Suprapubic skin (tissue), 3 donors: ENCODE results near the gene CD44.

Experiments
- POLR2A ChIP-seq, 2 donors: fragments of 450-650 bp; IDR thresholded peaks; one replicate each; pipeline ENCODE4 v1.6.1; 2017; ENCODE audit warnings: antibody characterized with exemption in 2 of 2, mild to moderate bottlenecking in 2 of 2, moderate library complexity in 2 of 2
- TF ChIP-seq, protein P1 (sequence below), 2 donors: fragments of 200-600 bp in 1 of 2; fragments of 450-650 bp in 1 of 2; sonication (generic) in 1 of 2; IDR thresholded peaks; one replicate each; pipeline ENCODE4 v1.5.1; 2016 to 2019; ENCODE audit warnings: antibody characterized with exemption in 2 of 2, mild to moderate bottlenecking in 1 of 2, moderate library complexity in 1 of 2

DNA sequence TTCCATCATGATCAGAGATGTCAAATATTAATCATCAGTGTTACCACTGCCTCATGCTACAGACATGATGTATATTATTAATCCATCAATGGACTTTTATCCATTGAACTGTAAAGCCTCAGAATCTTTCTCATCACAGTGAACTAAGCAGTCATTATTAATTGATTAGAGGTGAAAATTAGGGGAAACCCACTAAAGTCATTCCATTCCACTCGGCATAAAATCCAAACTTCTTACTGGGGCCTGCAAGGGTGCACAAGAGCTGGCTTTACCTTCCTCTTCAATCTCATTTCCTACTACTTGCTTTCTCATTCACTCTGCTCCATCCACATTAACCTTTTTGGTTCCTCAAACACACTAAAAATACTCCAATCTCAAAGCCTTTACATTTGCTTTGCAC is 7.9 kb upstream of the CD44 start:
- TF ChIP-seq, protein P1, sequence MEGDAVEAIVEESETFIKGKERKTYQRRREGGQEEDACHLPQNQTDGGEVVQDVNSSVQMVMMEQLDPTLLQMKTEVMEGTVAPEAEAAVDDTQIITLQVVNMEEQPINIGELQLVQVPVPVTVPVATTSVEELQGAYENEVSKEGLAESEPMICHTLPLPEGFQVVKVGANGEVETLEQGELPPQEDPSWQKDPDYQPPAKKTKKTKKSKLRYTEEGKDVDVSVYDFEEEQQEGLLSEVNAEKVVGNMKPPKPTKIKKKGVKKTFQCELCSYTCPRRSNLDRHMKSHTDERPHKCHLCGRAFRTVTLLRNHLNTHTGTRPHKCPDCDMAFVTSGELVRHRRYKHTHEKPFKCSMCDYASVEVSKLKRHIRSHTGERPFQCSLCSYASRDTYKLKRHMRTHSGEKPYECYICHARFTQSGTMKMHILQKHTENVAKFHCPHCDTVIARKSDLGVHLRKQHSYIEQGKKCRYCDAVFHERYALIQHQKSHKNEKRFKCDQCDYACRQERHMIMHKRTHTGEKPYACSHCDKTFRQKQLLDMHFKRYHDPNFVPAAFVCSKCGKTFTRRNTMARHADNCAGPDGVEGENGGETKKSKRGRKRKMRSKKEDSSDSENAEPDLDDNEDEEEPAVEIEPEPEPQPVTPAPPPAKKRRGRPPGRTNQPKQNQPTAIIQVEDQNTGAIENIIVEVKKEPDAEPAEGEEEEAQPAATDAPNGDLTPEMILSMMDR (IDR thresholded peaks at IDR 0.05): no peak
- TF ChIP-seq POLR2A (IDR thresholded peaks at IDR 0.05): no peak
